GM19397 (cell line): ENCODE results near the gene CHST15.

Experiments used
- ATAC-seq: cut with Tn5 transposase; IDR thresholded peaks from one replicate; pipeline ENCODE4 v1.9.1; 2021; ENCODE audit warnings: mild to moderate bottlenecking, moderate library complexity; ENCODE audit not compliant: unreplicated experiment

Gene CHST15

DNA sequence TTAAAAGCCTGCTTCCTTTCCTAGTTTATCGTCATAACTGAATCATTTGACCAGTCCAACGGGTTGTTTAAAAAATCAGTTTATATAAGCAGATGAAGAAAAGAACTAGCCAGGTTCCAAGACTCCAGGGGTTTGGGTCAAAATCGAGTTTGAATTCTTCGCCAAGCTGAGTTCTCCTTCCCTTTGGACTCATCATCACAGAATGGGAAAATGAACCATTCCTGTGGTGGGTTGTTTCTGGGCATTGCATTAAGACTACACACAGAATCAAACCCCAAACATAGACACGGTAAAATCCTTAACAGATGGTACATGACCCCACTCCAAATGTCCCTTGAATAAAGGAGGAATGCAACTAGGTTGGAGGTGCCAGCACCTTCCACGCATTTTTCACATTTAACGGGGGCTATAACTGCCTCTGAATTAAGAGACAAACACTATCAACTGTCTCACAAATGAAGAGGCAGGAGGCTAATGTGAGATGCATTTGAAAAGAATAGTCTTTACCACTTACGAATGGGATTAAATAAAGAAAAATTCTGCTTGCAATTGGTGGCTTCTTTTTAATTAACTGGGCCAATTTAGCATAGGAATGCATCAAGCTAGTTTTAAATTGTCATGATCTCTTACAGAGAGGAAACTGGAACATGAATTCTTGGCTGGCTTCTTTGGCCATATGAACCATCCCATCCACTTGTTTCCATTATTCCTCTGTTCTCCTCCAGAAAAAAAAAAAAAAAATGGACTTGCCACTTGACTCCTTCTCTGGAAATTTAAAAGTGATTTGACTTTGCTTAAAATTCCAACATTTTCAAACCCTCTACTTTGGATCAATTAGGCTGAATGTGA is 61.1 kb downstream of the CHST15 start:
- ATAC-seq: no peak

DNA sequence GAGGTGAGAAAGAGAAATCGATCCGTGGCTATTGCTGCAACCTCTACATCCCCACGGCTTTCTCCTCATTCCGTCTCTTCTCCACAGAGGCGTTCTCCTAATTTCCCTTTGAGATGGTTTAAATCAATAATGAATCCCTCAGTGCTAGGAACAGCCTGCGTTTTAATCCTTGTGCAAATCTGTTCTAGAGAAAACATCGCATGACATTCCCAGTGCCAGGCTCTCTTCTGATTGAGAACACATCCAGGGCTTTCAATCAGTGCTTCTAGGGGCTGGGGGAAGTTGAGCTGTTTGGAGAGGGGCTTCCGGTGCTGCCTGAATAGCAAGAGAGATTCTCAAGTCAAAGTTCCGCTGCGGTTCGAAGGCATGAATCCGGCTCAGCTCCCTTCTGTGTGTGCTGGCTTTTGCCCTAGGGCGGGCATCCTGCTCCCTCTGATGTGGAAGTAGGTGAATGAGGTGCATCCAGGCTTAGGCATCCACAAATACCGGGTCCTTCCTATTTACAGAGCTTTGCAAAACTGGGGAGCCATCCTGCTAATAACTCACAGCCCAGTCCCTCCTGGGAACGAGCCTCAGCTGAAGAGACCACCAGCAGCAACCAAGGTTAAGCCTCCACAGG is 62.8 kb downstream of the CHST15 start:
- ATAC-seq: no peak

DNA sequence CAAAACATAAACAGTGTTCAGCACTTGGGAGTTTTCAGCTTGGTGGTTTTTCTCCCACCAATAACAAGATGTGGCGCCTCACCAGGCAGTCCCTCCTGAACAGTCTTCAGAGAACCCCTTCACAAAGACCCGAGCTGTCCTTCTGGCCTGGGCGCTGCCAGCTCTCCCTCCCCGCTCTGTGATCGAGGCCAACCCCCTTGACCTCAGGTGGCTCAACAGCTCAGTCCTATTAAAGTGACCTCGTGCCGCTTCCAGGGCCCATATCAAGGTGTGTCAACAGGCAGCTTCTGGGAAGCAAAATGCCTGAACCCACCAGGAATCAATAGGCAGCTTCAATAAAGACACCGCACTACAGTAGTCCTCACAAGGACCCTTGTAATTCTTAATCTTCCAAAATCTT is 63.3 kb downstream of the CHST15 start:
- ATAC-seq: no peak

DNA sequence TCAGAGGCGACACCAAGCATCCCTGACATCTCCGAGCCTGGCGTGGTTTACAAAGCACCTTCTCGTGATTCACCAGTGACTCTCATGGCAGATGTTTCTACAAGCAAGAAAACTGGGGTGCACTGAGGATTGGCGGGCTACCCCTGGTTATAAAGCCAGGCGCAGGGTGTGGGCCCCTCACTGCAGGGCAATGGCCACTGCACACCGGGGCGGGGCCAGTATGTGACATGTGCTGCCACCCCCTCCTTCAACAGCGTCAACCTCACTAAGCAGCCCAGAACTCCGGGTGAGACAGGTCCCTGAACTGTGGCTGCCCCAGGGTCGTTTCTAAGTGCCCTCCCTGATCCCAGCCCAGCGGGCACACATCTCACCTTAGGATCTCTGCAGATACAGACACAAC is 63.8 kb downstream of the CHST15 start:
- no peak for ATAC-seq

DNA sequence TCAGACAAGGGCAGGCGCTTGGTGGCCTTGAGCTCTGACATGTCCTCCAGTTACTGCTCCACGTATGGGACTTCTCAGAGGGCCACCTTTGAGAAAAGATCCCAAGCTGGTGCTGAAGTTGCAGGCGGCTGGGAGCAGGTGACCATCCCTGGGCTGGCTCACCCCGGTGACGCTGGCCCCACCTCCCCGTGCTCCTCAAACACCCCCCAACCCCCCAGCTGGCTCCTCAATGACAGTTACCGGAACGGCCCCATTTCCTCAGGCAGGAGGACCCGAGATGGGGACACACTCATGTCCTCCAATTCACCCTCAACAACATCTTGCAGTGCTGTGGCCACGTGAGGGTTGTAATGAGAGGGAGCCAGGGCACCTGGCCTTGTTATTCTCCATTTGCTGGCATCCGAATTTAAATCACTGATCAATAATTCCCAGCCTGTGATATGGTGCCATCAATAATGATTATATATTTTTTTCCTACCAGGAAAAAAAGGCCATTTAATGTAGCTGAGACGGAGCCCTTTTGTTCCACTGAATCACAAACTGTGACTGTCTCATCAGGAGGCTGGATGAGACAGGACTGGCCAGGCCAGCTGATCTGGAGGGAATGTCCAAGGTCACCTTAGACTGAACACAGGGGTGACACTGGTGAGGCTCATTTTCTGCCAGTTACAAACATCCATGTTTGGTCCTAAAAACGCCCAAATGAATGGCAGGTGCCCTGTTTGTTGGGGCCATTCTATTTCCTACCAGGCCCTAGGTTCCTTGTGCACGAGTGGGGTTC is 64.5 kb downstream of the CHST15 start:
- ATAC-seq: no peak

DNA sequence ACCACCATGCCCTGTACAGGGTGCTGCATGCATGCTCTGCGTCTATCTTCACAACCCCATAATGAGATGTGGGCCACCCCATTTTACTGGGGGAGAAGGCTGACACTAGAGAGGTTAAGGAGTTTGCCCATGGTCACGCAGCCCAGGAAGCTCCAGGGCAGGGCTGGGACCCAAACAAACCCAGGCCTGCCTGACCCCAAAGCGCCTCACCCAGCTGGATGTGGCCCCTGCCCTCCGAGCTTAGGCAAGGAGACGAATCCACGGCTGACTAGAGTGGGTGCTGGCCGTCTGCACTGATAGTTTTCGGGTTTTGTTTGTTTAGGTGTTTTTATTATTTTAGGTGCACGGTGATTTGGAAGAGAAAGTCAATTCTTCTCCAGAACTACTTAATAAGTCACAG is 65.7 kb downstream of the CHST15 start:
- no peak for ATAC-seq

DNA sequence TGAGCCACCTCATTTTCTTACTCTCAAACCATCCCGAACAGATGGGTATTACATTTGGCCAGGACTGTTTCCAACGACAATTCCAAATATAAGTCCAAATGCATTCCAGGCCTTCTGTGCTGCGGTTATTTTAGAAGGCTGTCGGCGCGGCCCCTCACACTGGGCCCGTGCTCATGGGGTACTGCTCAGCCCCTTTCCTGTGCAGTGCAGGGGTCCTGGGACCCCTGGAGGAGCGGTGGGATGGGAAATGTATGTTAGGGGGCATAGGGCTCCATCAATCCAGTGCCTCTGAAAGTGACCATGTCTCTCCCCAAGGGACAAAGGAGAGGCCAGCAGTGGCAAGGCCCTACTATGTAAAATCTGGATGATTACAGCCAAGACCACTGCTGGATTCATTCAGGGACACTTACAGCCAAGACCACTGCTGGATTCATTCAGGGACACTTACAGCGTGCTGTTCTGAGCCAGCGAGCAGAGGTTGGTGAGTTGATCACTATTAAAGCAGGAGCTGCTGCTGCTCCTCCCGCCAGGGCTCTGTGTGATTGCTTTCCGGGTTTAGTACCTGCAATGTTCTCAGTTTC is 66.3 kb downstream of the CHST15 start:
- no peak for ATAC-seq

DNA sequence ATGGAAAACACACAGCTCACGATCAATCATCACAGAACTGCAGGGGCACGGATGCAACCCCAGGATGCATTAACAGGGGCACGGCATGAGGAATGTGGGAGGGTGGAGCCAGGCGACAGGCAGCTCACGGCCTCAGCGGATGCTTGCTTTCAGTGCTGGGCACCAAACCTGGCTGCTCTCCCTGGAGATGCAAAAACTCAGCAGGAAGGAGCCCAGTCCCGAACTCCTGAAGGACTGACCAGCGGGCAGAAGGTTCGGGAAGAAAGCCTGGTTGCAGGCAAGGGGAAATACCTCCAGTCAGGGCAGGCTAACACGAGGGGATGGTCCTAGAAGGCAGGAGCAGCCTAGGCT is 66.8 kb downstream of the CHST15 start:
- no peak for ATAC-seq

DNA sequence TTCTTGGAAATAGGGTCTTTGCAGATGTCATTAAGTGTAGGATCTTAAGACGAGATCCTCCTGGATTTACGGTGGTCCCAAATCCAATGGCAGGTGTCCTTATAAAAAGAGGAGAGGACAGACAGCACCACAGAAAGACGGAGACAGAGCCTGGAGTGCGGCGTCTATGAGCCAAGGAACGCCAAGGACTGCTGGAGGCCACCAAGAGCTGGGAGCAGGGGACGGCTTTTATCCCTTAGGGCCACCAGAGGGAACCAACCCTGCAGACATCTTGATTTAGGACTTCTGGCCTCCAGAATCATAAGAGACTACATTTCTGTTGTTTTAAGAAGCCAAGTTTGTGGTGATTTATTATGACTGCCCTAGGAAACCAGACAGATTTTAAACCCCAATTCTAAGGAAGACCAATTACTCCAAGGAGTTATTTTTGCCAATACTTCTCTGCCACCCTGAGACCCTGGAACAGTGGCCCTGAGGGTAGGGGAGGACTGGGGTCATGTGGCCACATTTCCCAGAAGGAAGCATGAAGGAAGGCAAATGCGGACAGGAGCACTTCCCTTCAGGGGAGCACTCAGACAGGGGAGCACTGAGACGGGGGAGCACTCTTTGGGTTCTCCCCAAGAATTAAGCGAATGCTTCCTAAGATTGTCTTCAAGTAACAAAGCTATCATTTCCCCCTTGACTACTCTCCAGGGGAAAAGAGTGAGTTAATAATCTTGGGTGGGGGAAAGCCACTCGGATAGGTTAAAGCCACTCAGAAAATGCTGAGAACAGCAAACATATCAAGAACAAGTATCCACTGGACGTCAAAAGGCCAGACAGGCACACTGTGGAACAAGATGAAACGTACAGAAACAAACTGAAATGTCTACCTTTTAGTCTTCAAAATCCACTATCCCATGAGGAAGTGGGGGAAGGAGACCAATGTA is 67.5 kb downstream of the CHST15 start:
- ATAC-seq: no peak

DNA sequence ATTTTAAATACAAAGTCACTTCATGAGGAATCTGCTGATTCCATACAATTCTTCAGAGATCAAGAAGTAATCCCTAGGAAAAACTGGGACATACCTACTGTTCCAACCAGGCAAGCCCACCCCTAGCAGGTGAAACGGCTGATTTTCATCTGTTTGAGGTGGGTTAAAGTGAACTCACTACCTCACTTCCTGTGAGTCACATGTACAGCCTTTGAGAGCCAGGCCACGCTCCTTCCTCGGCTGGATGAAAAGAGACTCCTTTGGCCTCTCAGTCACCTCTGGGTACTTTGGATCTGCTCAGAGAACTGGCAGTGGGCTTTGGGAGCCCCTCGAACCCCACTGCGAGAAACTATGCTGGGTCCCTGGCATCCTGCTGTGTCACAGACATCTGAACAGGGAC is 68.2 kb downstream of the CHST15 start:
- ATAC-seq: no peak

DNA sequence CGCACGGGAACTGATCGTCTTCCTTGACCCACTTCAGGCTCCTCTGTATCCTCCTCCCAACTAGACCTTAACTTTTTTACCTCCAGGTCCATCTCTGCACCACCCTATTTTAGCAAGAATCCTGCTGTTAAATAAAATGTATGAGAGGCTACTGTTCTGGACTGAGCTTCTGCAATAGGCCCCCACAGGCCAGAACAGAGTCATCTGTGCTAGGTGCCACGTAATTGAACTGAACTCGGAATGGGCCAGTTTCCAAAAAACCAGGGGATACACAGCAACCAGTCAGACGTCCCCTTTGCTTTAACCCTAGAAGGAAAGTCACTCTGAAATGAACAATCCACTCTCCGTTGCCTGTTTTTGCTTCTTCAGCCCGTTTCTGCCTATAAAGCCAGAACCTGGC is 71.3 kb downstream of the CHST15 start:
- ATAC-seq: no peak

DNA sequence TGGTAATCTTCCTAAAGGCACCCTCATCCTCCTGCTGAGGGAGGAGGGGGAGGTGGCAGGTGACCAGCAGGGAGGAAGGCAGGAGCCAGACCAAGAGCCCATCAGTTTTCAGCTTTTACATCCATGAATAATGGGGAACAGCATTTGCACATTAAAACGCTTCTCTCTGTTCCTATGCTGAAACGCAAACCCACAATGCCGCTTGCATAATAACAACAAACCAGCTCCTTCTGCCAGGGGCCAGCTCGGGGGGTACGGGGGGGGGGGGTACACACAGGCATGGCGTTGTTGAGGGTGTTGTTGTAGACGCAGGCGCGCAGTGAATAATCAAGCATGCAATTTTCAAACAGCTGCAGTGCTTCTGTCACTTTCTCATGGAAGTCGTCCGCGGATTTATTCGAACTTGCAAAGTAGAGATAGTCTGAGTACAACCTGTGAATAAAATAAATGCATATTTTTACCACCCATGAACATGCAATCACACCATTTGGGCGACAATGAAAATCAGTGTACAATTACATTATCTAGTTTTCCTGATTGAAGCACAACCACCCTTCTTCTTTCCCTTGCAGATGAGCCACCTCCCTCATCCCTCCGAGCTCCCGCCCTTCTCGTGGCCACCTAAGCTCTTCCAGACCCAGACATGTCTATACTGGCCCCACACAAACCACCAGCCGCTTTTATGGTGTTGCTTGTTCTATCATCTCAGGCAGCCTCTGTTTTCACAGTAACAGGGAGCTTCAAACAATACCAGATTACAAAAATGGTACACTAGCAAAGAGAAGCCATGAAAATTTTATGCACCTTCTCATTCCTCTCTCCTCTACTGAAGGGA is 72.2 kb downstream of the CHST15 start:
- no peak for ATAC-seq

DNA sequence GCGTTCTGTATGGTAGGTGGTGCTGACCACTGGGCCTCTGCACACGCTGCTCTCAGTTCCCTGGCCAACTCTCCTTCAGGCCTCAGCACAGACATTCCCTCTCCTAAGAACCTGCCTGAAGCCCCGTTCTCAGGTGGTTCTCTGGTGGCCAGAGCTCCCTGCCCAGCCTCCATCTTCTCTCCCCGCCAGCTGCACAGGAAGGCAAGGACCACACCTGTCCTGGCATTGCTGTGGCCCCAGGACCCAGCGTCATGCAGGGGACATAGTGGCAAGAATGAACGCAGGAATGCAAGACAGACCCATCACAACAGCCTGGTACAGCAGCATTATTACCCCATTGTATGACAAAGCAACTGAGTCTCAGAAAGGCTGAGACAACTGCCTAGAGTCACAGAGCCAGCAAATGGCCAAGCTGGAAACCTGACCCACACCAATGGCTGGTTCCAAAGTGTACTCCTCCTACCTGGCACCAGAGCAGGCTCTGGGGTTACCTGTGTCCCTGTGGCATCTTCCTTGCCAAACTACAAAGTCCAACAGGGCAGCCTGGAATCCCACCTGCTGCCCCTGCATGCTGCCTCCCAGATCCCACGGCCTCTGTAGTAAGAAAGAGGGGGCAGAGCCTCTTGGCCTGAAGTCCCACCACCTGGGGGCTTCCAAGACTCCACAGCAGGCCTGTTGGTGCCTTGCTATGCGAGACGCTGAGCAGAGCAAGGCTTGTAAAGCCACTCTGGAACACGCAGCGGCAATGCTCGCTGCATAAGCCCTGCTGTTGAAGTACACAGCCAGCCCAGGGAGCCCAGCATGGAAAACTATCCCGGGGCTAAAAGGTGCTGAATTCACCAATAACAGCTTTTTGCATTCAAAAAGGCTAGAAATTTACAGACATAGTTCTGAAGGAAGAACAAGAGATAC is 73.3 kb downstream of the CHST15 start:
- ATAC-seq: no peak

DNA sequence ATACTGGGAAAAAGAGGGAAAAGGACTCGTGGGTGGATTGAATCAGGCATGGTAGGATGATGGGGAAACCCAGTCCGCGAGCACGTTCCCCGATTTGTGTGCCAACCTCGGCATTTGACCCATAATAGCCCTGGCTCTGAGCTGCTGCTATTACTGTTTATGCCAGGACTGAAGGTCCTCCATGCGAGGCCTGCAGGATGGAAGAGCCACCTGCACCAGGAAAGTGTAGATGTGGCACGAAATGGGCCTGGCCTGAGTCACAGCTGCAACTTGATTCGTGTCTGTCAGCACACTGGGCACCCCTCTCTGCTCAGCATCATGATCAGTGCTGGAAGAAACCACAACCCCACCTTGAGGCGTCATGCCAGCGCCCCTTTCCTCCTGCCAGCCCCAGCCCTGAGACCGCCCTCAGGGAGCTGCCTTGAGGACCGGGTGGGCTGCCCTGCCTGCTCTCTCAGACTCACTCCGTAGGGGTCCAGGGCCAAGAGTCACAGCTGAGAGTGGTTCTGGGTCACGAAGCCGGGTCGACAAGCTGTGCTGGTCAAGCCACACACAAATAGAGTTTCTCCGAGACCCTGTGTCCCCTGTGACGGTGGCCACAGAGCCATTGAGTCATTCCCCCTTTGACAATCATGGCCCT is 74.4 kb downstream of the CHST15 start:
- ATAC-seq: no peak

DNA sequence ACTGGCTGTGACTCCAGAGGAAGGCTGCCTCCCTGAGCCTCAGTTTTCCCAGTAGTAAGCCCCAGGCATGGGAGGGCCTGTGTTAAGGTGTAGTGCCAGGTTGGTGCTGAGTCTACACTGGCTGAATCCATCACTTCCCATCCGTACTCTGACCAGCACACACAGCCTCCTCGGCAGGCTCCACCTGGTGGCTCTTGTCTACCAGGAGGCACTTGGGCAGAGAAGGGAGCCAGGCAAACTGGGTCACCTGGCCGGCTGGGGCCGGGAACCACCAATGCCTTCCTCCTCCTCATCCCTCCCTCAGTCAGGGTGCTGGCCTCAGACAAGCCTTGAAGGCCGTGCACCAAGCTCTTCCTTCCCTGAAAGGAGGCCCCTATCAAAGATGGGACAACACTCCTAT is 75.7 kb downstream of the CHST15 start:
- ATAC-seq: no peak

DNA sequence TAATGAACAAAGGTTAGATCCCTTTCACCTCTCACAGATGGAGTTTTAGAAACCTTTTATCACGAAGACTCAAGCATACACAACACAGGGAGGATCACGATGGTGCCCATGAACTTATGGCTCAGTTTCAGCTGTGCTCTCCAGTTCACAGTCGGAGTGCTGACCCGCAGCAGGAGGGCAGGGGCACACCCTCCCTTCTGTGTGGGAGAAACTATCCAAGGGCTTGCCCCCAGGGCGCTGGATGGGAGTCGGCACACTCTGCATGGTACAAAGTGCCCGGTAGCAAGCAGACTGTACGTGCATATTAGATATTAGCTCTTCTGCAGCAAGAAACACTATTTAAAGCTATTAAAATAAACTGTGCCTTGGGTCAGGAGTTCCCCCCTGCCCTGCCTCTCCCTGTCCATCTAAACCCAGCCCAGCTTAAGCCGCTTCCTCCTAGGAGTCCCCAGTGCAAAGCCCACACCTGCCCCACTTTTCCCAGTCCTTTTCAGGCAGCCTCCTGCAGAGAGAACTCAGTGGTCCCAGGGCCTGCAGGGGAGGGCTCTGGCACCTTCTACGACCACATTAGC is 76.5 kb downstream of the CHST15 start:
- no peak for ATAC-seq

DNA sequence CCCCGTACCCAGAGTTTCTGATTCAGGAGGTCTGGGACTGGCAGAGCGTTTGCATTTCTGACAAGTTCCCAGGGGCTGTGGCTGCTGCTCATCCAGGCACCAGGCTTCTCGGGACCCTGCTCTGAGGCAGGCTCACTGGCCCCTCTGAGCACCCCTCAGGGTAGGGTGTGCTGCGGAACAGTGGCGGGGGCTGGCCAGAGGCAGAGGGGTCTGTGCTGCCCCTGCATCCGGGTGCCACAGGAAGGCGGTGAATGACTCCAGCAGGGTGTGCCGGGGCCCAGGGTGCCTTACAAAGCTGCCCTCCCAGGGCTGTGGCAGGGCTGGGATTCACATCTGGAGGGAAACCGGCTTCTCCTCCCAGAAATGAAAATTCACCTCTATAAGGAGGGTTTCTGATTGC is 77.4 kb downstream of the CHST15 start:
- no peak for ATAC-seq
